SK-N-SH (cell line): Measurements from ENCODE around the gene PIP5K1C. TPM values are rescaled to one million over a fixed set of nuclear protein-coding genes. Genes with fewer than 3 reads are reported as not detected.

ENCODE experiments used
- CTCF ChIA-PET: fragments of 300-600, 350-600 bp; formaldehyde crosslinking; extraction: SDS; loops from one replicate; lab custom pipeline; 2021; lab: Yijun Ruan, JAX
- POLR2A ChIA-PET: fragments of 350-600 bp; sonication (Branson Sonifier 250); formaldehyde crosslinking; extraction: SDS; loops from one replicate; lab custom pipeline; 2020; ENCODE audit warnings: antibody characterized with exemption, inconsistent platforms; lab: Yijun Ruan, JAX
- DNase-seq: peaks from one replicate; pipeline ENCODE4 v3.0.0; 2012
- H2AFZ ChIP-seq: fragments of 200-600 bp; sonication (generic); 2 replicates; pipeline ENCODE4 v1.8.1; 2016; ENCODE audit warnings: antibody characterized with exemption, mild to moderate bottlenecking, low read depth
- H3F3A ChIP-seq: fragments of 200-600 bp; sonication (generic); replicated peaks from 2 replicates; pipeline ENCODE3; 2016; ENCODE audit warnings: antibody characterized with exemption, mild to moderate bottlenecking; ENCODE audit not compliant: insufficient read depth
- H3K27ac ChIP-seq, 2 experiments: fragments of 200-500 bp in 1 of 2; fragments of 200-600 bp in 1 of 2; sonication (Bioruptor generic) in 1 of 2; sonication (generic), shearing (Covaris generic) in 1 of 2; 2 replicates each; pipeline versions ENCODE4 v1.5.1 to v1.6.1; 2014 to 2016; ENCODE audit warnings: low read depth in 2 of 2, inconsistent platforms in 1 of 2, low read length in 1 of 2, mild to moderate bottlenecking in 1 of 2, mixed read lengths in 1 of 2
- H3K27me3 ChIP-seq: fragments of 200-600 bp; sonication (generic), shearing (Covaris generic); 2 replicates; pipeline ENCODE4 v1.6.1; 2016; ENCODE audit warnings: mixed run types; ENCODE audit not compliant: insufficient read depth
- H3K36me3 ChIP-seq, 2 experiments: fragments of 200-500 bp in 1 of 2; fragments of 200-600 bp in 1 of 2; sonication (Bioruptor generic) in 1 of 2; sonication (generic) in 1 of 2; replicated peaks in 1 of 2; 2 replicates each; pipeline versions ENCODE3 to v1.5.1; 2014 to 2016; ENCODE audit warnings: low read length in 1 of 2, mild to moderate bottlenecking in 1 of 2; ENCODE audit not compliant: insufficient read depth in 2 of 2, control insufficient read depth in 1 of 2
- H3K4me1 ChIP-seq, 2 experiments: fragments of 200-500 bp in 1 of 2; fragments of 200-600 bp in 1 of 2; sonication (Bioruptor generic) in 1 of 2; sonication (generic), shearing (Covaris generic) in 1 of 2; 2 replicates each; pipeline versions ENCODE4 v1.5.1 to v1.6.1; 2014 to 2016; ENCODE audit warnings: low read depth in 1 of 2, low read length in 1 of 2, mixed run types in 1 of 2; ENCODE audit not compliant: insufficient read depth in 2 of 2, control insufficient read depth in 1 of 2
- H3K4me2 ChIP-seq: fragments of 200-600 bp; sonication (generic), shearing (Covaris generic); 2 replicates; pipeline ENCODE4 v1.6.1; 2017; ENCODE audit warnings: mixed run types
- H3K4me3 ChIP-seq, 2 experiments: fragments of 200-500 bp in 1 of 2; fragments of 200-600 bp in 1 of 2; sonication (Bioruptor generic) in 1 of 2; sonication (generic), shearing (Covaris generic) in 1 of 2; 2 replicates each; pipeline versions ENCODE4 v1.5.1 to v1.8.1; 2014 to 2016; ENCODE audit warnings: low read depth in 2 of 2, inconsistent platforms in 1 of 2, low read length in 1 of 2, mild to moderate bottlenecking in 1 of 2, mixed read lengths in 1 of 2, moderate library complexity in 1 of 2
- H3K79me2 ChIP-seq: fragments of 200-600 bp; sonication (generic); 2 replicates; pipeline ENCODE4 v1.8.1; 2017; ENCODE audit warnings: mild to moderate bottlenecking; ENCODE audit not compliant: insufficient read depth
- H3K9ac ChIP-seq: fragments of 200-600 bp; sonication (generic); 2 replicates; pipeline ENCODE4 v1.6.1; 2017; ENCODE audit warnings: mixed run types
- H3K9me2 ChIP-seq: fragments of 200-600 bp; sonication (generic); 2 replicates; pipeline ENCODE4 v1.6.1; 2017; ENCODE audit warnings: mixed run types
- H3K9me3 ChIP-seq: fragments of 200-600 bp; sonication (generic); 2 replicates; pipeline ENCODE4 v1.6.1; 2017; ENCODE audit warnings: mixed run types, mild to moderate bottlenecking, moderate library complexity
- H4K20me1 ChIP-seq: fragments of 200-600 bp; sonication (generic); 2 replicates; pipeline ENCODE4 v1.6.1; 2017; ENCODE audit warnings: mild to moderate bottlenecking, mixed run types; ENCODE audit not compliant: insufficient read depth
- CHD2 ChIP-seq: fragments of 150-350 bp; IDR thresholded peaks from 2 replicates; pipeline ENCODE4 v1.6.1; 2018; ENCODE audit warnings: low read length; ENCODE audit not compliant: partially characterized antibody
- FOSL2 ChIP-seq: IDR thresholded peaks from 2 replicates; pipeline ENCODE4 v1.4.0; 2012; ENCODE audit warnings: low read depth, mild to moderate bottlenecking, moderate library complexity, borderline replicate concordance
- FOXJ3 ChIP-seq: sonication (generic); formaldehyde crosslinking; IDR thresholded peaks from 2 replicates; pipeline ENCODE4 v1.5.1; 2020; ENCODE audit warnings: mild to moderate bottlenecking, missing genetic modification reagents
- FOXM1 ChIP-seq: IDR thresholded peaks from 2 replicates; pipeline ENCODE4 v1.4.0; 2012; ENCODE audit warnings: low read depth, mild to moderate bottlenecking
- GABPA ChIP-seq: IDR thresholded peaks from 2 replicates; pipeline ENCODE4 v1.4.0; 2012; ENCODE audit warnings: low read depth, mild to moderate bottlenecking
- GATA2 ChIP-seq: sonication (generic); formaldehyde crosslinking; IDR thresholded peaks from 2 replicates; pipeline ENCODE4 v1.5.0; 2020; ENCODE audit warnings: mild to moderate bottlenecking, missing genetic modification reagents
- MXI1 ChIP-seq: IDR thresholded peaks from 2 replicates; pipeline ENCODE4 v1.6.1; 2012; ENCODE audit warnings: mild to moderate bottlenecking, low read depth, low read length, improper control_type of control experiment
- POLR2AphosphoS5 ChIP-seq: IDR thresholded peaks from 2 replicates; pipeline ENCODE4 v1.6.1; 2012; ENCODE audit warnings: low read depth, low read length
- RXRA ChIP-seq: IDR thresholded peaks from 2 replicates; pipeline ENCODE4 v1.4.0; 2012; ENCODE audit warnings: low read depth, mild to moderate bottlenecking, borderline replicate concordance
- SIN3A ChIP-seq: IDR thresholded peaks from 2 replicates; pipeline ENCODE4 v1.6.1; 2012; ENCODE audit warnings: low read depth, mild to moderate bottlenecking, low read length, moderate library complexity, borderline replicate concordance
- SMC3 ChIP-seq: IDR thresholded peaks from 2 replicates; pipeline ENCODE4 v1.6.1; 2012; ENCODE audit warnings: low read depth, low read length, improper control_type of control experiment
- TEAD4 ChIP-seq: IDR thresholded peaks from 2 replicates; pipeline ENCODE4 v1.4.0; 2012; ENCODE audit warnings: mild to moderate bottlenecking, borderline replicate concordance; ENCODE audit not compliant: insufficient read depth
- YY1 ChIP-seq: IDR thresholded peaks from 2 replicates; pipeline ENCODE4 v1.4.0; 2012; ENCODE audit warnings: low read depth, mild to moderate bottlenecking
- WGBS: methylation state at CpG from one replicate; pipeline ENCODE4 v1.1.6; 2017; ENCODE audit warnings: low lambda C conversion rate; 5-methylcytosine and 5-hydroxymethylcytosine counted together
- polyA plus RNA-seq, 3 experiments: library from polyadenylated mRNA; depleted of rRNA; stranded (reverse); fragments of >200 nt; gene quantifications; 2 replicates each; pipeline ENCODE4 v1.2.3, GENCODE V29; 2012
- TF ChIP-seq, protein P1 (sequence below): IDR thresholded peaks from 2 replicates; pipeline ENCODE4 v1.4.0; 2012; ENCODE audit warnings: low read depth, borderline replicate concordance
- TF ChIP-seq, protein P2 (sequence below): fragments of 150-350 bp; IDR thresholded peaks from 2 replicates; pipeline ENCODE4 v1.6.1; 2017; ENCODE audit warnings: antibody characterized with exemption, low read length, low read depth, borderline replicate concordance
- TF ChIP-seq, protein P3 (sequence below): IDR thresholded peaks from 2 replicates; pipeline ENCODE4 v1.6.1; 2012; ENCODE audit warnings: mild to moderate bottlenecking, low read depth, low read length, moderate library complexity
- TF ChIP-seq, protein P4 (sequence below): IDR thresholded peaks from 2 replicates; pipeline ENCODE4 v1.4.0; 2012; ENCODE audit warnings: low read depth, borderline replicate concordance
- TF ChIP-seq, protein P5 (sequence below): fragments of 200-600 bp; sonication (generic); IDR thresholded peaks from 2 replicates; pipeline ENCODE4 v1.6.1; 2017; ENCODE audit warnings: antibody characterized with exemption, mild to moderate bottlenecking, moderate library complexity
- TF ChIP-seq, protein P6 (sequence below): IDR thresholded peaks from 2 replicates; pipeline ENCODE4 v1.4.0; 2012; ENCODE audit warnings: low read depth
- TF ChIP-seq, protein P7 (sequence below): fragments of 150-350 bp; IDR thresholded peaks from 2 replicates; pipeline ENCODE4 v1.6.1; 2016; ENCODE audit warnings: mild to moderate bottlenecking, low read depth, low read length

The PIP5K1C gene
- polyA plus RNA-seq, 1 of the 3 experiments (the other 2 are of a cell fraction), result 12.3 TPM

DNA sequence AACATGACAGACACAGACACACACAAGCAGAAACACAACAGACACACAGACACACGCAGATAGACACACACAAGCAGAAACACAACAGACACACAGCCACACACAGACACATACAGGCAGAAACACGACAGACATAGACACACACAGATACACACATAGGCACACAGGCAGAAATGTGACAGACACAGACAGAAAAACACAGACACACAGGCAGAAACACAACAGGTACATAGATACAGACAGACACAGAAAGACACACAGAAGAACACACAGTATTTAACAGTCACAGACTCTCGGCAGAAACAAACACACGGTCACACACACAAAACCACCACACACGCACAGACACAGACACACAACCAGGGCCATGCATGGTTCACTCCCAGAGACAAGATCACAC, 94.5 kb downstream of the PIP5K1C start:
- Histone ChIP-seq H3K4me3 (peak overlapping the region; percentile 52 to 73), H3K4me1 (peaks cover 8 to 14% of the 10 kb centered on the region in 2 experiments; a peak in 1 of 4 replicates), H3K4me2 (peak overlapping the region; percentile 99), H3K27ac (no peak overlapping the region), H3K36me3 (peaks cover 0 to 2% of the 10 kb centered on the region in 2 experiments), H4K20me1 (no peaks in the 10 kb centered on the region), H3K9me3 (no peaks in the 10 kb centered on the region), H2AFZ (peak overlapping the region; percentile 82; the same call in 1 of the 2 replicates), H3K27me3 (no peaks in the 10 kb centered on the region), H3K9me2 (no peaks in the 10 kb centered on the region), H3K9ac (peak overlapping the region; percentile 73), H3F3A (no peaks in the 10 kb centered on the region), H3K79me2 (no peaks in the 10 kb centered on the region)
- POLR2A ChIA-PET, result no interaction called here
- TF ChIP-seq RXRA (no peak), YY1 (no peak), FOSL2 (no peak), TEAD4 (no peak), SIN3A (no peak), FOXJ3 (CRISPR knock-in tag) (no peak), GABPA (no peak), CHD2 (no peak), SMC3 (no peak), FOXM1 (no peak), GATA2 (CRISPR knock-in tag) (no peak), MXI1 (no peak), POLR2AphosphoS5 (no peak)
- TF ChIP-seq, protein P1, sequence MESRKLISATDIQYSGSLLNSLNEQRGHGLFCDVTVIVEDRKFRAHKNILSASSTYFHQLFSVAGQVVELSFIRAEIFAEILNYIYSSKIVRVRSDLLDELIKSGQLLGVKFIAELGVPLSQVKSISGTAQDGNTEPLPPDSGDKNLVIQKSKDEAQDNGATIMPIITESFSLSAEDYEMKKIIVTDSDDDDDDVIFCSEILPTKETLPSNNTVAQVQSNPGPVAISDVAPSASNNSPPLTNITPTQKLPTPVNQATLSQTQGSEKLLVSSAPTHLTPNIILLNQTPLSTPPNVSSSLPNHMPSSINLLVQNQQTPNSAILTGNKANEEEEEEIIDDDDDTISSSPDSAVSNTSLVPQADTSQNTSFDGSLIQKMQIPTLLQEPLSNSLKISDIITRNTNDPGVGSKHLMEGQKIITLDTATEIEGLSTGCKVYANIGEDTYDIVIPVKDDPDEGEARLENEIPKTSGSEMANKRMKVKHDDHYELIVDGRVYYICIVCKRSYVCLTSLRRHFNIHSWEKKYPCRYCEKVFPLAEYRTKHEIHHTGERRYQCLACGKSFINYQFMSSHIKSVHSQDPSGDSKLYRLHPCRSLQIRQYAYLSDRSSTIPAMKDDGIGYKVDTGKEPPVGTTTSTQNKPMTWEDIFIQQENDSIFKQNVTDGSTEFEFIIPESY, result no peak
- TF ChIP-seq, protein P2, sequence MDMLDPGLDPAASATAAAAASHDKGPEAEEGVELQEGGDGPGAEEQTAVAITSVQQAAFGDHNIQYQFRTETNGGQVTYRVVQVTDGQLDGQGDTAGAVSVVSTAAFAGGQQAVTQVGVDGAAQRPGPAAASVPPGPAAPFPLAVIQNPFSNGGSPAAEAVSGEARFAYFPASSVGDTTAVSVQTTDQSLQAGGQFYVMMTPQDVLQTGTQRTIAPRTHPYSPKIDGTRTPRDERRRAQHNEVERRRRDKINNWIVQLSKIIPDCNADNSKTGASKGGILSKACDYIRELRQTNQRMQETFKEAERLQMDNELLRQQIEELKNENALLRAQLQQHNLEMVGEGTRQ, result no peak
- TF ChIP-seq, protein P3, sequence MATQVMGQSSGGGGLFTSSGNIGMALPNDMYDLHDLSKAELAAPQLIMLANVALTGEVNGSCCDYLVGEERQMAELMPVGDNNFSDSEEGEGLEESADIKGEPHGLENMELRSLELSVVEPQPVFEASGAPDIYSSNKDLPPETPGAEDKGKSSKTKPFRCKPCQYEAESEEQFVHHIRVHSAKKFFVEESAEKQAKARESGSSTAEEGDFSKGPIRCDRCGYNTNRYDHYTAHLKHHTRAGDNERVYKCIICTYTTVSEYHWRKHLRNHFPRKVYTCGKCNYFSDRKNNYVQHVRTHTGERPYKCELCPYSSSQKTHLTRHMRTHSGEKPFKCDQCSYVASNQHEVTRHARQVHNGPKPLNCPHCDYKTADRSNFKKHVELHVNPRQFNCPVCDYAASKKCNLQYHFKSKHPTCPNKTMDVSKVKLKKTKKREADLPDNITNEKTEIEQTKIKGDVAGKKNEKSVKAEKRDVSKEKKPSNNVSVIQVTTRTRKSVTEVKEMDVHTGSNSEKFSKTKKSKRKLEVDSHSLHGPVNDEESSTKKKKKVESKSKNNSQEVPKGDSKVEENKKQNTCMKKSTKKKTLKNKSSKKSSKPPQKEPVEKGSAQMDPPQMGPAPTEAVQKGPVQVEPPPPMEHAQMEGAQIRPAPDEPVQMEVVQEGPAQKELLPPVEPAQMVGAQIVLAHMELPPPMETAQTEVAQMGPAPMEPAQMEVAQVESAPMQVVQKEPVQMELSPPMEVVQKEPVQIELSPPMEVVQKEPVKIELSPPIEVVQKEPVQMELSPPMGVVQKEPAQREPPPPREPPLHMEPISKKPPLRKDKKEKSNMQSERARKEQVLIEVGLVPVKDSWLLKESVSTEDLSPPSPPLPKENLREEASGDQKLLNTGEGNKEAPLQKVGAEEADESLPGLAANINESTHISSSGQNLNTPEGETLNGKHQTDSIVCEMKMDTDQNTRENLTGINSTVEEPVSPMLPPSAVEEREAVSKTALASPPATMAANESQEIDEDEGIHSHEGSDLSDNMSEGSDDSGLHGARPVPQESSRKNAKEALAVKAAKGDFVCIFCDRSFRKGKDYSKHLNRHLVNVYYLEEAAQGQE, result no peak
- TF ChIP-seq, protein P4, sequence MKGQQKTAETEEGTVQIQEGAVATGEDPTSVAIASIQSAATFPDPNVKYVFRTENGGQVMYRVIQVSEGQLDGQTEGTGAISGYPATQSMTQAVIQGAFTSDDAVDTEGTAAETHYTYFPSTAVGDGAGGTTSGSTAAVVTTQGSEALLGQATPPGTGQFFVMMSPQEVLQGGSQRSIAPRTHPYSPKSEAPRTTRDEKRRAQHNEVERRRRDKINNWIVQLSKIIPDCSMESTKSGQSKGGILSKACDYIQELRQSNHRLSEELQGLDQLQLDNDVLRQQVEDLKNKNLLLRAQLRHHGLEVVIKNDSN, result no peak
- TF ChIP-seq, protein P5, sequence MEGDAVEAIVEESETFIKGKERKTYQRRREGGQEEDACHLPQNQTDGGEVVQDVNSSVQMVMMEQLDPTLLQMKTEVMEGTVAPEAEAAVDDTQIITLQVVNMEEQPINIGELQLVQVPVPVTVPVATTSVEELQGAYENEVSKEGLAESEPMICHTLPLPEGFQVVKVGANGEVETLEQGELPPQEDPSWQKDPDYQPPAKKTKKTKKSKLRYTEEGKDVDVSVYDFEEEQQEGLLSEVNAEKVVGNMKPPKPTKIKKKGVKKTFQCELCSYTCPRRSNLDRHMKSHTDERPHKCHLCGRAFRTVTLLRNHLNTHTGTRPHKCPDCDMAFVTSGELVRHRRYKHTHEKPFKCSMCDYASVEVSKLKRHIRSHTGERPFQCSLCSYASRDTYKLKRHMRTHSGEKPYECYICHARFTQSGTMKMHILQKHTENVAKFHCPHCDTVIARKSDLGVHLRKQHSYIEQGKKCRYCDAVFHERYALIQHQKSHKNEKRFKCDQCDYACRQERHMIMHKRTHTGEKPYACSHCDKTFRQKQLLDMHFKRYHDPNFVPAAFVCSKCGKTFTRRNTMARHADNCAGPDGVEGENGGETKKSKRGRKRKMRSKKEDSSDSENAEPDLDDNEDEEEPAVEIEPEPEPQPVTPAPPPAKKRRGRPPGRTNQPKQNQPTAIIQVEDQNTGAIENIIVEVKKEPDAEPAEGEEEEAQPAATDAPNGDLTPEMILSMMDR, result no peak
- TF ChIP-seq, protein P6, sequence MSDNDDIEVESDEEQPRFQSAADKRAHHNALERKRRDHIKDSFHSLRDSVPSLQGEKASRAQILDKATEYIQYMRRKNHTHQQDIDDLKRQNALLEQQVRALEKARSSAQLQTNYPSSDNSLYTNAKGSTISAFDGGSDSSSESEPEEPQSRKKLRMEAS, result no peak
- TF ChIP-seq, protein P7, sequence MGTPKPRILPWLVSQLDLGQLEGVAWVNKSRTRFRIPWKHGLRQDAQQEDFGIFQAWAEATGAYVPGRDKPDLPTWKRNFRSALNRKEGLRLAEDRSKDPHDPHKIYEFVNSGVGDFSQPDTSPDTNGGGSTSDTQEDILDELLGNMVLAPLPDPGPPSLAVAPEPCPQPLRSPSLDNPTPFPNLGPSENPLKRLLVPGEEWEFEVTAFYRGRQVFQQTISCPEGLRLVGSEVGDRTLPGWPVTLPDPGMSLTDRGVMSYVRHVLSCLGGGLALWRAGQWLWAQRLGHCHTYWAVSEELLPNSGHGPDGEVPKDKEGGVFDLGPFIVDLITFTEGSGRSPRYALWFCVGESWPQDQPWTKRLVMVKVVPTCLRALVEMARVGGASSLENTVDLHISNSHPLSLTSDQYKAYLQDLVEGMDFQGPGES, result no peak
- WGBS, result 82% methylated on average over 5 of the region's 5 CpGs
- DNase-seq, result no peak
- CTCF ChIA-PET, result no interaction called here
